ENCODE data around the gene SLC17A3.

The SLC17A3 gene

DNA sequence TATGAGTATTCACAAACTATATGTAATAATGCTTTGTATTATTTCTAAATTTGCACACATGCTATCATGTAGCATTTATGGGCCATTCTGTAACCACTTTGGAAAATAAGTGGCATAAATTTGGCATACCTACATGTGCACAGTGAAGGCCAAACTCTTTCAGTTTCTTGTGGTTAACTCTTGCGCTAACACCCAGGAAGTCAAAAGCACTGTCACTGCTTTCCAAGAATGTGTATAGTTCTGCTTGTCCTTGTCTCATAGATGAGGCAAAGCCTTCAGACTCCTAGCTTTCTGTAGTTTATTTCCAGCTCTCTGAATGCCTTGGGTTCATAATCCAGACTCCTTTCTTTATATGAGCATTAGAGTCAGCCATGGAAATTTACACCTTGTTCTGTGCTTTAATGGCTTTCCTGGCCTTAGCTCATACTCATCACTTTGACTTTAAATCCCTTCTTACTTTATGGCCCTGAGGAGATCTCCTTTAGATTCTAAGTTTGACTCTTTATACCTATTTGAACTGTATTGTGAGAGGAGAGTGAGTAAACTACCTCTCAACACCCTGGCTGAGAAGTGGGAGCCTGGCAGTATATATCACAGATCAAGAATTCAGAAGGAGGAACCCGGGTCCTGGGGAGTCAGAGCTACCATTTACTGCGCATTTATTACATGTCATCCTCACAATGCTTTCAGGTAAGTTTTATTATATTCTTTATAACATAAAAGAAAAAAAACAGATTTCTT lies 949 bp upstream of the SLC17A3 start:
- DNase-seq, result no peak
- Histone ChIP-seq H3K36me3 (no peaks in the 10 kb centered on the region), H3K27me3 (ENCODE audit: insufficient read depth, low read depth, severe bottlenecking) (no peaks in the 10 kb centered on the region)

DNA sequence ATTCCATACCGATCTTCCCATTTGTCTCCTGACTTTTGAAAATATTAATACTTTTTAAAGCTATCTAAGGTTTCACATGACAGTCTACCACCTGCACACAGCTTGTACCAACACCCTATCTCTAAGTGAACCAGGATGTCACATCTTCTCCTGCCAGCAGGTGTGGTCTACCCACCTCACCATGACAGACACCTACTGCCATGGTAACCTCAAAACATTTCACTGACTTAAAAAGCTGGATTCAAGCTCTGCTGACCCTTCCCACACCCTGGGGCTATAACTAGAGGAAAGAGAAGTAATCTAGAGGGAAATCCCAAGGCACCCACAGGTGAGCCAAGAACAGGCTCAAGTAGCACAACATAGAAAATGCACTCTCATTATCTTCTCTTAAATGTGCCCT lies 1.2 kb downstream of the SLC17A3 start:
- TF ChIP-seq, protein P1, sequence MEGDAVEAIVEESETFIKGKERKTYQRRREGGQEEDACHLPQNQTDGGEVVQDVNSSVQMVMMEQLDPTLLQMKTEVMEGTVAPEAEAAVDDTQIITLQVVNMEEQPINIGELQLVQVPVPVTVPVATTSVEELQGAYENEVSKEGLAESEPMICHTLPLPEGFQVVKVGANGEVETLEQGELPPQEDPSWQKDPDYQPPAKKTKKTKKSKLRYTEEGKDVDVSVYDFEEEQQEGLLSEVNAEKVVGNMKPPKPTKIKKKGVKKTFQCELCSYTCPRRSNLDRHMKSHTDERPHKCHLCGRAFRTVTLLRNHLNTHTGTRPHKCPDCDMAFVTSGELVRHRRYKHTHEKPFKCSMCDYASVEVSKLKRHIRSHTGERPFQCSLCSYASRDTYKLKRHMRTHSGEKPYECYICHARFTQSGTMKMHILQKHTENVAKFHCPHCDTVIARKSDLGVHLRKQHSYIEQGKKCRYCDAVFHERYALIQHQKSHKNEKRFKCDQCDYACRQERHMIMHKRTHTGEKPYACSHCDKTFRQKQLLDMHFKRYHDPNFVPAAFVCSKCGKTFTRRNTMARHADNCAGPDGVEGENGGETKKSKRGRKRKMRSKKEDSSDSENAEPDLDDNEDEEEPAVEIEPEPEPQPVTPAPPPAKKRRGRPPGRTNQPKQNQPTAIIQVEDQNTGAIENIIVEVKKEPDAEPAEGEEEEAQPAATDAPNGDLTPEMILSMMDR (IDR thresholded peaks at IDR 0.05; ENCODE audit: low read depth, low read length), result no peak
- Histone ChIP-seq H3K36me3 (no peaks in the 10 kb centered on the region), H3K9me3 (ENCODE audit: severe bottlenecking) (no peaks in the 10 kb centered on the region), H3K27me3 (ENCODE audit: insufficient read depth, low read depth, severe bottlenecking) (no peaks in the 10 kb centered on the region), H3K27ac (no peak overlapping the region), H3K4me3 (ENCODE audit: low read depth, low read length) (no peak overlapping the region)
- no peak for DNase-seq

More for the DNA sequence above, 949 bp upstream of the SLC17A3 start:
- Histone ChIP-seq H3K9me3 (ENCODE audit: severe bottlenecking) (no peaks in the 10 kb centered on the region), H3K27ac (no peak overlapping the region), H3K4me3 (ENCODE audit: low read depth, low read length) (no peak overlapping the region)
- TF ChIP-seq, protein P1 (IDR thresholded peaks at IDR 0.05; ENCODE audit: low read depth, low read length), result no peak

DNA sequence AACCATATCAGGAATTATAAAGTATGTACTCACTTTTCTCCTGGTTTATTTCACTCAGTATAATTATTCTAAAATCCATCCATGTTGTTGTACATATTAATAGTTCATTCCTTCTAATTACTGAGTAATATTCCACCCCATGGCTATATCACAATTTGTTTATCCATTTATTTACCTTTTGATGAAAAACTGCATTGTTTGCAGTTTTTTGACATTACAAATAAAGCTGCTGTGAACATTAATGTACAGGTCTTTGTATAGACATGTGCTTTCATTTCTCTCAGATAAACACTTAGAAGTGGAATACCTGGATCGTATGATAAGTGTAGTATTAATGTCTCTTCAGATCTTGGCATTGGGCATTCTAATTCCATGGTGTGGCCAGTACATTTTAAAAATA lies 4.2 kb downstream of the SLC17A3 start:
- DNase-seq, result no peak
- TF ChIP-seq, protein P1 (IDR thresholded peaks at IDR 0.05; ENCODE audit: low read depth, low read length), result no peak
- no peaks in the 10 kb centered on the region for H3K9me3 ChIP-seq (ENCODE audit: severe bottlenecking)
- no peak overlapping the region for H3K27ac ChIP-seq
- H3K36me3 ChIP-seq, result no peaks in the 10 kb centered on the region
- no peak overlapping the region for H3K4me3 ChIP-seq (ENCODE audit: low read depth, low read length)
- no peaks in the 10 kb centered on the region for H3K27me3 ChIP-seq (ENCODE audit: insufficient read depth, low read depth, severe bottlenecking)

- Histone ChIP-seq H3K9me3 (ENCODE audit: severe bottlenecking) (no peaks in the 10 kb centered on the region), H3K27ac (no peak overlapping the region), H3K4me3 (ENCODE audit: low read depth, low read length) (no peak overlapping the region), H3K27me3 (ENCODE audit: insufficient read depth, low read depth, severe bottlenecking) (no peaks in the 10 kb centered on the region), H3K36me3 (no peaks in the 10 kb centered on the region)
- DNase-seq, result no peak
- TF ChIP-seq, protein P1 (IDR thresholded peaks at IDR 0.05; ENCODE audit: low read depth, low read length), result no peak
Measured at GRCh38 chr6:25868436-25869183, 5.4 kb downstream of the SLC17A3 start.

- H3K36me3 ChIP-seq, result no peaks in the 10 kb centered on the region
- no peak overlapping the region for H3K4me3 ChIP-seq (ENCODE audit: low read depth, low read length)
- no peaks in the 10 kb centered on the region for H3K27me3 ChIP-seq (ENCODE audit: insufficient read depth, low read depth, severe bottlenecking)
- TF ChIP-seq, protein P1 (IDR thresholded peaks at IDR 0.05; ENCODE audit: low read depth, low read length), result no peak
- no peak overlapping the region for H3K27ac ChIP-seq
- H3K9me3 ChIP-seq (ENCODE audit: severe bottlenecking), result no peaks in the 10 kb centered on the region
- no peak for DNase-seq
Measured at GRCh38 chr6:25866011-25866410, 8.0 kb downstream of the SLC17A3 start.

All from WERI-Rb-1 (cell line).